ENCODE data around the gene NUDC. TPM values are rescaled to one million over a fixed set of nuclear protein-coding genes. Genes with fewer than 3 reads are reported as not detected.

Gene NUDC
- total RNA-seq, 1 donor from 2014 or later = 70.2 TPM

GRCh38 chr1:26909951-26910342, 11.6 kb upstream of the NUDC start:
- H4K20me1 ChIP-seq (ENCODE audit: insufficient read depth, low read length) = no peaks in the 10 kb centered on the region
- Mint-ChIP-seq H3K27me3 (ENCODE audit: low read depth, unreplicated experiment) (peaks cover 11% of the 10 kb centered on the region), H3K27ac (ENCODE audit: unreplicated experiment) (no peak overlapping the region), H3K4me3 (ENCODE audit: unreplicated experiment) (no peak overlapping the region), H3K4me1 (ENCODE audit: low read depth, unreplicated experiment) (peaks cover 2% of the 10 kb centered on the region), H3K9me3 (ENCODE audit: unreplicated experiment) (no peaks in the 10 kb centered on the region), H3K36me3 (ENCODE audit: low read depth, unreplicated experiment) (peaks cover 2% of the 10 kb centered on the region)
- no peak for FAIRE-seq
- DNase-seq (ENCODE audit: low read depth) = no peak
- no peaks in the 10 kb centered on the region for H3K79me2 ChIP-seq (ENCODE audit: insufficient read depth, low read length)
- no peaks in the 10 kb centered on the region for H3K9me3 ChIP-seq (ENCODE audit: insufficient read depth, low read depth, low read length)
- no peaks in the 10 kb centered on the region for H3K27me3 ChIP-seq (ENCODE audit: insufficient read depth, low read length)
- no peaks in the 10 kb centered on the region for H3K36me3 ChIP-seq (ENCODE audit: insufficient read depth, low read length)
- H3K4me3 ChIP-seq (ENCODE audit: insufficient read depth, low read depth, low read length) = no peak overlapping the region
- H2AFZ ChIP-seq (ENCODE audit: low read depth, low read length) = no peak overlapping the region
- H3K4me2 ChIP-seq (ENCODE audit: low read length) = no peak overlapping the region
- TF ChIP-seq, protein P1, sequence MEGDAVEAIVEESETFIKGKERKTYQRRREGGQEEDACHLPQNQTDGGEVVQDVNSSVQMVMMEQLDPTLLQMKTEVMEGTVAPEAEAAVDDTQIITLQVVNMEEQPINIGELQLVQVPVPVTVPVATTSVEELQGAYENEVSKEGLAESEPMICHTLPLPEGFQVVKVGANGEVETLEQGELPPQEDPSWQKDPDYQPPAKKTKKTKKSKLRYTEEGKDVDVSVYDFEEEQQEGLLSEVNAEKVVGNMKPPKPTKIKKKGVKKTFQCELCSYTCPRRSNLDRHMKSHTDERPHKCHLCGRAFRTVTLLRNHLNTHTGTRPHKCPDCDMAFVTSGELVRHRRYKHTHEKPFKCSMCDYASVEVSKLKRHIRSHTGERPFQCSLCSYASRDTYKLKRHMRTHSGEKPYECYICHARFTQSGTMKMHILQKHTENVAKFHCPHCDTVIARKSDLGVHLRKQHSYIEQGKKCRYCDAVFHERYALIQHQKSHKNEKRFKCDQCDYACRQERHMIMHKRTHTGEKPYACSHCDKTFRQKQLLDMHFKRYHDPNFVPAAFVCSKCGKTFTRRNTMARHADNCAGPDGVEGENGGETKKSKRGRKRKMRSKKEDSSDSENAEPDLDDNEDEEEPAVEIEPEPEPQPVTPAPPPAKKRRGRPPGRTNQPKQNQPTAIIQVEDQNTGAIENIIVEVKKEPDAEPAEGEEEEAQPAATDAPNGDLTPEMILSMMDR (IDR thresholded peaks at IDR 0.05; ENCODE audit: insufficient read depth, low read depth, low read length) = no peak
- no peak for TF ChIP-seq EZH2 (IDR thresholded peaks at IDR 0.05; ENCODE audit: insufficient read depth, low read length)
- H3K4me1 ChIP-seq (ENCODE audit: insufficient read depth, low read length) = no peaks in the 10 kb centered on the region
- no peak overlapping the region for H3K27ac ChIP-seq (ENCODE audit: low read depth, low read length)
- H3K9ac ChIP-seq (ENCODE audit: low read length) = no peak overlapping the region

- Histone ChIP-seq H3K9me3 (ENCODE audit: insufficient read depth, low read depth, low read length) (no peaks in the 10 kb centered on the region), H2AFZ (ENCODE audit: low read depth, low read length) (no peak overlapping the region), H3K79me2 (ENCODE audit: insufficient read depth, low read length) (no peaks in the 10 kb centered on the region), H3K4me1 (ENCODE audit: insufficient read depth, low read length) (no peaks in the 10 kb centered on the region), H3K4me3 (ENCODE audit: insufficient read depth, low read depth, low read length) (no peak overlapping the region), H3K27ac (ENCODE audit: low read depth, low read length) (no peak overlapping the region), H3K27me3 (ENCODE audit: insufficient read depth, low read length) (no peaks in the 10 kb centered on the region), H4K20me1 (ENCODE audit: insufficient read depth, low read length) (no peaks in the 10 kb centered on the region), H3K4me2 (ENCODE audit: low read length) (no peak overlapping the region), H3K36me3 (ENCODE audit: insufficient read depth, low read length) (no peaks in the 10 kb centered on the region), H3K9ac (ENCODE audit: low read length) (no peak overlapping the region)
- DNase-seq (ENCODE audit: low read depth) = no peak
- no peak for FAIRE-seq
- Mint-ChIP-seq H3K27me3 (ENCODE audit: low read depth, unreplicated experiment) (peaks cover 16% of the 10 kb centered on the region), H3K4me3 (ENCODE audit: unreplicated experiment) (no peak overlapping the region), H3K36me3 (ENCODE audit: low read depth, unreplicated experiment) (peaks cover 2% of the 10 kb centered on the region), H3K9me3 (ENCODE audit: unreplicated experiment) (no peaks in the 10 kb centered on the region), H3K27ac (ENCODE audit: unreplicated experiment) (no peak overlapping the region), H3K4me1 (ENCODE audit: low read depth, unreplicated experiment) (peaks cover 2% of the 10 kb centered on the region)
- TF ChIP-seq EZH2 (IDR thresholded peaks at IDR 0.05; ENCODE audit: insufficient read depth, low read length) = no peak
- TF ChIP-seq, protein P1 (IDR thresholded peaks at IDR 0.05; ENCODE audit: insufficient read depth, low read depth, low read length) = no peak
Measured at GRCh38 chr1:26910343-26911160, 11.0 kb upstream of the NUDC start.
